Coronary artery (tissue), 2 donors: ENCODE data around the gene MDH2.
A peak's percentile ranks its signal among the peaks of the same experiment; 100 is the strongest.
"Not testable (repeated sequence)": the region's sequence is repeated elsewhere in the genome, so short reads cannot be mapped to it uniquely, and the experiment has no call there.

ENCODE experiments used
- DNase-seq: peaks from one replicate; pipeline ENCODE4 v3.0.0-alpha.2; 2017; ENCODE audit warnings: low spot score
- H3K27ac ChIP-seq, 2 donors: fragments of 200-600 bp; sonication (generic); one replicate each; pipeline ENCODE4 v1.5.1; 2016 to 2019
- H3K4me3 ChIP-seq: fragments of 200-600 bp; sonication (generic); 2 replicates; pipeline ENCODE4 v1.5.1; 2016; ENCODE audit warnings: mild to moderate bottlenecking, moderate library complexity
- TF ChIP-seq, protein P1 (sequence below): fragments of 200-600 bp; sonication (generic); IDR thresholded peaks from one replicate; pipeline ENCODE4 v1.5.1; 2019; ENCODE audit warnings: antibody characterized with exemption

The MDH2 gene

DNA sequence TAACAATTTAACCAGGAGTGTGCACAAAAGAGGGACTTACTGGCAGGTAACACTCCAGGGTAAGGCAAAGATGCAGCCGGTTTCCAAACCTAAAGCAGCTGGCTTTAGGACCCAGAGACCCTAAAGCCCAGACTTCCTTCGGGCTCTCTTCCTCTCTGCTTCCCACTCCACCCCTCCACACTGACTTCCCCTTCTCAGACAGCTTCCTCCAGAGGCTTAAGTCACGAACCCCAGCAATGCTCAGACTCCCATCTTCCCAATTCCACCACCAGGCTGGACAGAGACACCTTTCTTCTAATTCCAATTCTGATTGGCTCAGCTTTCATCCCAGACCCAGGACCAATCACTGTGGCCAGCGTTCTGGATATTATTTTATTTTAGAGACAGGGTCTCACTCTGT, 24.9 kb upstream of the MDH2 start:
- Histone ChIP-seq H3K27ac (no peak overlapping the region), H3K4me3 (no peak overlapping the region)
- DNase-seq = no peak
- TF ChIP-seq, protein P1, sequence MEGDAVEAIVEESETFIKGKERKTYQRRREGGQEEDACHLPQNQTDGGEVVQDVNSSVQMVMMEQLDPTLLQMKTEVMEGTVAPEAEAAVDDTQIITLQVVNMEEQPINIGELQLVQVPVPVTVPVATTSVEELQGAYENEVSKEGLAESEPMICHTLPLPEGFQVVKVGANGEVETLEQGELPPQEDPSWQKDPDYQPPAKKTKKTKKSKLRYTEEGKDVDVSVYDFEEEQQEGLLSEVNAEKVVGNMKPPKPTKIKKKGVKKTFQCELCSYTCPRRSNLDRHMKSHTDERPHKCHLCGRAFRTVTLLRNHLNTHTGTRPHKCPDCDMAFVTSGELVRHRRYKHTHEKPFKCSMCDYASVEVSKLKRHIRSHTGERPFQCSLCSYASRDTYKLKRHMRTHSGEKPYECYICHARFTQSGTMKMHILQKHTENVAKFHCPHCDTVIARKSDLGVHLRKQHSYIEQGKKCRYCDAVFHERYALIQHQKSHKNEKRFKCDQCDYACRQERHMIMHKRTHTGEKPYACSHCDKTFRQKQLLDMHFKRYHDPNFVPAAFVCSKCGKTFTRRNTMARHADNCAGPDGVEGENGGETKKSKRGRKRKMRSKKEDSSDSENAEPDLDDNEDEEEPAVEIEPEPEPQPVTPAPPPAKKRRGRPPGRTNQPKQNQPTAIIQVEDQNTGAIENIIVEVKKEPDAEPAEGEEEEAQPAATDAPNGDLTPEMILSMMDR = no peak

DNA sequence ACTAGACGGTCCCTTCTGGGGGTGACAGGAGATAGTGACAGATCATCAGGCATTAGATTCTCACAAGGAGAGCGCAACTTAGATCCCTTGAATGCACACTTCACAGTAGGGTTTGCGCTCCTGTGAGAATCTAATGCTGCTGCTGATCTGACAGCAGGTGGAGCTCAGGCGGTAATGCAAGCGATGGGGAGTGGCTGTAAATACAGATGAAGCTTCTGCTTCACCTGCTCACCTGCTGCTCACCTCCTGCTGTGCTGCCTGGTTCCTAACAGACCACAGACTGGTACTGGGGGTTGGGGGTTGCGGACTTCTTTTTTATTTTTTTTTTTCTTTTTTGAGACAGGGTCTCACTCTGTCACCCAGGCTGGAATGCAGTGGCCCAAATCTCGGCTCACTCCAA, 18.2 kb upstream of the MDH2 start:
- not testable (repeated sequence) for DNase-seq, H3K4me3 ChIP-seq, H3K27ac ChIP-seq

DNA sequence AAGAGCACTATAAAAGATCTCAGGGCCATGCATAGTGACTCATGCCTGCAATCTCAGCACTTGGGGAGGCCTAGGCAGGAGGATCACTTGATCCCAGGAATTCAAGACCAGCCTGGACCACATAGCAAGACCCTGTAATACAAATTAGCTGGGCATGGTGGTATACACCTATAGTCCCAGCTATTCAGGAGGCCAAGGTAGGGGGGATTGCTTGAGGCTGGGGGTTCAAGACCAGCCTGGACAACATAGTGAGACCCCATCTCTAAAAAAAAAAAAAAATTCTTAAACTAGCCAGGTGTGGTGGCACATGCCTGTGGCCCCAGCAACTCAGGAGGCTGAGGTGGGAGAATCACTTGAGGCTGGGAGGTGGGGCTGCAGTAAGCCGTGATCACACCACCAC, 15.9 kb upstream of the MDH2 start:
- TF ChIP-seq, protein P1 = no peak
- H3K4me3 ChIP-seq = no peak overlapping the region
- no peak overlapping the region for H3K27ac ChIP-seq
- no peak for DNase-seq

DNA sequence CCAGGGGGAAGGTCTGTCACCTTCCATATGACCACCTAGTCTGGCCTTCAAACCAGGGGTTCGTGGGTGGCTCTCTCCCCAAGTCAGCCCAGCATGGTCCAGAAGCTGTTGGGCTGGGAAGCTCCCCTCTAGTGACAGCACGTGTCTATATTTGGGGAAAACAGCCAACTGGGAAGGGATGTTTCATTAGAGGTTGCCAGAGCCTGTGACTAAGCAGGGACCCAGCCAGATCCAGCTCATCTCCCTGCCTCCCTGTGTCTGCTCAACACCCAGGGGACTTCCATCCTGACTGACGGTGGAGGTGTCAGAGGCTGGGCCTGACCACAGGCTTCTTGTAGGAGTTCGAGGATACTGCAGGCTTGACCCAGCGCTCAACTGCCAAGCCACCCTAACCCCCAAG, 10.6 kb upstream of the MDH2 start:
- Histone ChIP-seq H3K27ac (no peak overlapping the region), H3K4me3 (no peak overlapping the region)
- DNase-seq = no peak
- TF ChIP-seq, protein P1 = no peak

DNA sequence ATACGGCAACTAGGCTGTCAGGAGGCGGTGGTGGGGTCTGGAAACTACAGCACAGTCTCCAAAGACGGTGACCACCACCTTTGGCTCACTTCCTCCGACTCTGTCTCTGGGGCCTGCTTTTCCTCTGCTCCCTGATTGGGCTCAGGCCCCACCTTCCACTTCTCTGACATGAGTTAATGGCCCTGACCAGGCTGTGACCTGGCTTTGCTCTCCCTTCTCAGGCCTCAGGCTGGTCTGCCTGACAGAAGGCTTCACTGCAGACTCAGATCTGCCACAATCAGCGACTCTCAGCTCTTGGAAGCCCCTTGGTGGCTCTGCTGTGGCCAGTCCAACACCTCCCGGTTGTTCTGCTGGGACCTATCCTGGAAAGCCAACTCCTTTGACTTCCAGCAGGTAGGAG, 7.8 kb upstream of the MDH2 start:
- DNase-seq = no peak
- Histone ChIP-seq H3K27ac (no peak overlapping the region), H3K4me3 (no peak overlapping the region)
- TF ChIP-seq, protein P1 = no peak

DNA sequence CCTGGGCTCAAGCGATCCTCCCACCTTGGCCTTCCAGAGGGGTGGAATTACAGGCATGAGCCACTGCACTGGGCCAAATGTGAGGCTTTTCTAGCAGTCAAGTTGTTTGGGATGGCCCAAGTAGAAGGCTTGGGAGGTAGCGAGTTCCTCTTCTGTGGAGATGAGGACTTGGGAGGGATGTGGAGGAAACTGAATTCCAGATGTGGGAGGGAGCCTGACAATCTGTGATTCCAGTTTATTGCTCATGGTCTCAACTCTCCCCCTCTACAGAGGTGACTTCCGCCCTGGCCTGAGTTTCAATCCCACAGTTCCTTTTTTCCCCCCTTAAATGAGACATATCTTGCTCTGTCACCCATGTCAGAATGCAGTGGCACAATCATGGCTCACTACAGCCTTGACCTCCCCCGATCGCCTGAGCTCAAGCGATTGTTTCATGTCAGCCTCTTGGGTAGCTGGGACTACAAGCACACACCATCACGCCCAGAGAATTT, 3.5 kb upstream of the MDH2 start:
- TF ChIP-seq, protein P1 = no peak

DNA sequence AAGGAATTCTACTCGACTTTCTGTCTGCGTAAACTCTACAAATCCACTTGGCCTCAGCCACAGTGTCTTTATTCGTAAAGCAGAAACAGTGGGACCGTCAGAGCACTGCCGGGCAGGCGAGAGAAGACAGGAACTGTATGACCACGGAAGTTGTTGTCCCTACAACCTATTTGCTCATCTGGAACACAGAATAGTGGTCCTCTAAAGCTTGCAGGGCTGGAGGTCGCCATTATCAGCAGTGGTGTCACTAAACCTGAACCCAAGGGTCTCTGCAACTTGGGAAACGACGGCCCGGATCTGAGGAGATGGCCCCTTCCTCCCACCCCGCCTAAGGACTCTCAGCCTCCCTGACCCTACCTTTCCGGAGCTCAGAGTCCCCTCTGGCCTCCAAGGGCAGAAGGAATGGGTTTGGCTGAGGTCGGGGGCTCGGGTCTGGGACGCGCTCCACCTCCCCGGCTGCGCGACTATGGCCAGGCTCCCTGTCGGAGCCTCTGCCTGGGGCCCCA, 548 bp upstream of the MDH2 start:
- TF ChIP-seq, protein P1 = no peak
- peak overlapping the region; percentile 77 to 93 for H3K27ac ChIP-seq
- no peak for DNase-seq
- H3K4me3 ChIP-seq = peak overlapping the region; percentile 94

More for the DNA sequence above, 3.5 kb upstream of the MDH2 start:
- Histone ChIP-seq H3K4me3 (no peak overlapping the region), H3K27ac (no peak overlapping the region)
- no peak for DNase-seq

DNA sequence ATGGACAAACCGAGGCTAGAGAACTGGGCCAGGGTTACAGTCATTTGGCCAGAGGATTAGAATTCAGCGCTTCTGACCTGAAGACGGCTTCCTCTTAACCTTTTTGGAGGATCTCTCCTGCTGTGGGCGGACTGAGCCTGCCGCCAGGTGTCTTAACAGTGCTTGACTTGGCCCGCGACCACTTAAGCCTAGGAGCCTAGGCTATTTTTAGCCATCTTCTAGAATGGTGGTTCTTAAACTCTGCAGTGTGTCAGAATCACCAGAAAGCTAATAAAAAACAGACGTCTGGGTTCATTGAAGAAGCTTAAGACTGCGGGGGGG, 722 bp downstream of the MDH2 start:
- Histone ChIP-seq H3K4me3 (peak overlapping the region; percentile 94), H3K27ac (peak overlapping the region; percentile 77 to 93)
- TF ChIP-seq, protein P1 = no peak
- DNase-seq = no peak
